Measurements from ENCODE around the gene SMAD5.

The SMAD5 gene

DNA sequence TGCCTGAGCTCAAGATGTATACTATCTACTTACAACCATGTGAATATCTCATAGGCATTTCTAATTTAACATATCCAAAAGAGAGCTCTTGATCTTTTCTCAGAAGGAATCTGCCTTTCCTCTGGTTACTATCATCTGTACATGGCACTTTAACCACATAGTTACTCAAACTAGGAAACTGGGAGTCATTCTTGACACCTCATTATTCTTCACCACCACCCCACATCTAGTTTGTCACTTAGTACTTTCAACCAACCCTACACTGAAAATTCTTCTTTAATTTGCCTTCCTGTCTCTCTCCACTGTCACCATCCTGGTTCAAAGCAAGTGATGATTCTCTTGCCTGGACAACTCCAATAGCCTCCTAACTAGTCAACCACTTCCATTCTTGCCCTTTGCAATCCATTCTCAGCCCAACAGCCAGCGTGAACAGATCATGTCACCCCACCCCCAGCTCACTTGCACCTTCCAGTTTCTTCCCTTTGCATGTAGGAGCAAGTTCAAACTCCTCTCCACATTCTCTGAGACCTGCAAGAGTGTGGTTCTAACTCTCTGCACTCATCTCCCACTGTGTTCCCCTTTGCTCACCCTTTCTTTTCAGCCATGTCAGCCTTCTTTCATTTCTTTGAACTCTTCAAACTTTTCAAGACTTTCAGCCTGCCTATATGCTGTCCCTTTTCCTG is 17.3 kb upstream of the SMAD5 start:
- no peak for DNase-seq (ENCODE audit: low spot score)

DNA sequence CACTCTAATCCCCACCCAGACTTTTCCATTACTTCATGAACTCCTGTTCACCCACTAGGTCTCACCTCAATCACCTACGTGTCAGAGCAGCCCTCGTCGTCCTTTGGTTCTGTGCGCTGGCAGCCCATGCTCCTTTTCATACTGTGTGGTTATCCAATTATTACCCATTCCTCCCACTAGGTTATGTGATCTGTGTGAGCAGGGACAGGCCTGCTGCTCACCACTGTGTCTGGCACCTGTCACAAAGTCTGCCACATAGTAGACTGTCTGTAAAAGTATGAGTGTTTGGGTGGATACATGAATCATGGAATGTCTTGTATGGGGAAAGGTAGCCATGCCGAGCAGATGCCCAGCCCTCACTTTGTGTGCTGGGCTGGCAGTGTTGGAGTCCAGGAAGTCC is 12.1 kb upstream of the SMAD5 start:
- no peak for DNase-seq (ENCODE audit: low spot score)

- no peak for DNase-seq (ENCODE audit: low spot score)
Measured at GRCh38 chr5:136123236-136123768, 9.3 kb upstream of the SMAD5 start.

GRCh38 chr5:136127560-136127959 is 5.1 kb upstream of the SMAD5 start:
- DNase-seq (ENCODE audit: low spot score): no peak

GRCh38 chr5:136128481-136128880 is 4.2 kb upstream of the SMAD5 start:
- DNase-seq (ENCODE audit: low spot score): no peak

DNA sequence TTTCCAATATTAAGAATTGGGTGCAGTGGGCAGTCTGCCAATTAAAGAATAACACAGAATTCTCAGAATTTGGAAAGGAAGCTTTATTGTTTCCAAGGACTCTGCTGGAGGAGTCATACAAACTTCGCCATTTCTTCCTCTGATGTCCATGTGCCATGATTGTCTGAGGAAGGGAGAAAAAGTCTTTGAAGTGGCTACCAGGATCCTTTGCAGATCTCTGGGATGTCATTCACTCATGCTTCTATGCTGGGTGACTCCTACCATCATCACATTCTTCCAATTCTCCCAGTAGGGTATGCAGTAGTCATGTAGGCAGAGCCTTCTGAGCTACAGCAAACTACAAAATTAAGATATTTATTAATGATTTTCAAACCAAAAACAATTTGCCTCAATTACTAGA is 3.2 kb upstream of the SMAD5 start:
- no peak for DNase-seq (ENCODE audit: low spot score)

- no peak for DNase-seq (ENCODE audit: low spot score)
Measured at GRCh38 chr5:136130581-136130980, 2.1 kb upstream of the SMAD5 start.

- DNase-seq (ENCODE audit: low spot score): no peak
Measured at GRCh38 chr5:136132087-136132486, 558 bp upstream of the SMAD5 start.

DNA sequence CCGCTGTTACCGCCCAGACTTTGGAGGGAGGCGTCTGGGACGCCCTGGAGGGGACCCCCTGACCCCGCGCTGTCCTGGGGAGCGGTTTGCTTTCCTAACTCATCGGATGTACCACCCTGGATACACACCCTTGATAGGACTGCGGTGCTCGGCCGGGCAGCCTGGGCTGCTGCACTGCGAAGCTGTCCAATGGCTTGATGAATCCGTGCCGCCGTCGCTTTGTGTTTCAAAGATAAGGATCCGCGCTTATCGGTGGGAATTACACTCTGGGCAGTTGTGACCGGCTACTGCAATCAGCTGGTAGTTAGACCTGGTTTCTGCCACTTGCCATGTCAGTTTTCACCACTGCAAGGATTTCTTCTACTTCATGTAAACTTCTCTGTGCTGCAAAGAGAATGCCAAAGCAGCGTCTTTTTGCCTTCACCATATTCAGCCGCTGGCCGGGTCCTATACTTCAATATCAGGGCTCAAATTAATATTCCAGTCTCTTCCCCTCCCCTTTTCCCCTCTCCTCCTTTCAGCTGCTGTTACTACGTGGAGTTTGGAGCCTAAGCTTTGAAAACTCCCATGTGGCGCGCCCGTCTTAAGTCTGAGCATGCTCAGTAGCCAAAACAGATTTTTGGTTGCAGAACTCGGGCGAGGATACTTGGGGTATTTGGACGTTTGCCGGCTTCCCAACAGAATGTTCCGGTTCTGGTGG is 727 bp downstream of the SMAD5 start:
- peak; percentile 38 for DNase-seq (ENCODE audit: low spot score)

GRCh38 chr5:136133922-136134379 is 1.3 kb downstream of the SMAD5 start:
- no peak for DNase-seq (ENCODE audit: low spot score)

DNA sequence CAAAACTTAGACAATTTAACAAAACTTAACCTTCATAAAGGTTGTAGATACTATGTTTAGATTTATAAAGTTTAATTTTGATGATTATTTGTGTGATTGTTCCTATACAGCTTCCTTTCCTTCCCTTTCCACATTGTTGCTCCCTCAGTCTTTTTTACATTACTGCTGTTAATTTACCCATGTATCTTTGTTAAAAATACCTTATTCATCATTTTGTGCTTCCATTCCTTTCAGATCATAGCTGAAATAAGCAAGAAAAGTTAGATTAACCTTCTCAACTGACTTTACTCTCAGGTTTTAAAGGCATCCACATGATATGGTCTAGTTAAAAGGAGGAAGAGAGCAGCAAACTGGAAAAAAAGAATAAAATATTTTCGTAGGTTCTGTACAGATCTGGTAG is 2.0 kb downstream of the SMAD5 start:
- no peak for DNase-seq (ENCODE audit: low spot score)

DNA sequence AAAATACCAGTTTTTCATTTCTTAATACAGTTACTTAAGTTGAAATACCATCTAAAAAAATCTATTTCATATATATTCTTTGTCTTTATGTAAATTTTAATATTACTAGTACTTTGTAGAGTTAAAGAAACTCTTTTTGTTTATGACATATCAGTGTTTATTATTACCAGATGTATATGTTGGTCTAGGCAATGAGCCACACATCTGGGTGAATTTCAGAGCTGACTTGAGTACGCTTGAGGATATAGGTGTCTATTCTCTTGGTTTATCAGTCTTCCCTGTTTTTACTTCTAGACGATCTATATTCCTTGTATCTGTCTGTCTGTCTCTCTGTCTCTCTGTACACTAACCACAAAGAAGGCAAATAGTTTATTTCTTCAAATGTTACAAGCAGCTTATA is 2.9 kb downstream of the SMAD5 start:
- no peak for DNase-seq (ENCODE audit: low spot score)

DNA sequence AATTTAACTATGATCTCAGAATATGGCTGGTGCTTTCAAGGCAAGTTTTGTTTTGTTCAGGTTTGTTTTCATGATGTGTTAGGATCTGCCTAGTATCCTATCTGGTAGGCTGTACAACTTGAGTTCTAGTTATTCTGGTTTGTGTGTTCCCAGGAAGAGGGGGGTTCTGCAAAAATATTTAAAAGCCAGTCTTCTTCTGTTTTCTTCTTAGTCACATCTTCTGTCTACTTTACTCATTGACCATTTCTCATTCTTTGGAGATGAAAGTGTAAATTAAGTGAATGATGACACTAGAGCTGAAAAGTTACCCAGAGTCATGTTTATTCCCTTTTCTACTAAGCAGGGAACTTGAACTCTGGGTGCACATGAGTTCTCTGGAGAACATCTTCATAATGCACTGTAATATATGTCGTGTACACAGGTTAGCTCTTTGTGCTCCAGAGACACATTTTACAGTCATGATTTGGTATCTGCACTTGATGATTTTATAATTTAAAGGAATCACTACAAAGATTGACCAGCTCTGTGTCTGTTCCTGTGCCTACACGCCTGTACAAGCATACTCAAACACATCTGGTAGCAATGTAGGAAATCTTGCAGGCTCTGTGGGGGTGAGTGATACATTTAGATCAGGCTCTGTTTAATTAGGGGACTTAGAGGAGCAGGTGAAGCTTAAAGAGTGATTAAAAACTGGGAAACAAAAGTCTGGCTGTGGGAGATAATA is 5.0 kb downstream of the SMAD5 start:
- no peak for DNase-seq (ENCODE audit: low spot score)

- no peak for DNase-seq (ENCODE audit: low spot score)
Measured at GRCh38 chr5:136141561-136141960, 8.9 kb downstream of the SMAD5 start.

GRCh38 chr5:136143312-136143711 is 10.7 kb downstream of the SMAD5 start:
- DNase-seq (ENCODE audit: low spot score): no peak

DNA sequence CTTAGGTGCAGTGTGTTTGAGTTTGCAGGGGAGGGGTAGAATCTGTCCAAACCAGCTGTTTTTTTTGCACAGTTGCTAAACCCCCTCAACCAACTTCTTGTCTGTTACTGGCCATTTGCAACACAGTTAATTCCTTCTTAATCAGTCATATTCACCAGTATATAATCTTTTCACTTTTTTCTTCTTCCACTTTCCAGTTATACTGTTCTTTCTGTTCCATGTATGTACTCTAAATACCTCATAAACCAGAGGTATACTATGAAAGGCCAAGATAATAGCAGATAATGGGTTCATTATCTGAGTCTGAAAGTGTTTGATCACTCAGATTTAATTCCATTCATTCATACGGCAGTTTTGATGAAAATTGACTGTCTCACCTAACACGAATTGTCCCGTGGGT is 11.1 kb downstream of the SMAD5 start:
- no peak for DNase-seq (ENCODE audit: low spot score)

- no peak for DNase-seq (ENCODE audit: low spot score)
Measured at GRCh38 chr5:136145030-136145429, 12.4 kb downstream of the SMAD5 start.

- DNase-seq (ENCODE audit: low spot score): no peak
Measured at GRCh38 chr5:136146201-136146600, 13.6 kb downstream of the SMAD5 start.

- DNase-seq (ENCODE audit: low spot score): no peak
Measured at GRCh38 chr5:136147632-136148031, 15.0 kb downstream of the SMAD5 start.

DNA sequence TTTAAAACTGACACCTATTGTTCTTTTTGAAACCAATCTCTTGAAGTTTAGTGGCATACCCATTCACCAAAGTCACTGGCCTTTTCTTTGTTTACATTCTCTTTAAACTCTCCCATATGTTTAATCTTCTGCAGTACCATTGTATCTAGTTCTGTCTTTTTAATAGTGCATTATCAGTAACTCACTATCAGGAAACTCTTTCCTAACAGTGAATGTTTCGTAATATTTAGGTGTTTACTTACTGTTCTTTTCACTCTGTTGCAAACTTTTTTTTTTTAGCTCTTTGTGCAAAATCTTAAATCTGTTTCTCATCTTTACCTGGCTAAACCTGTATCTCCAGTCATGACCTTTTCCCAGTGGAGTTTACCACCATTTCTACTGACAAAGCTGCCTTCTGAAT is 17.2 kb downstream of the SMAD5 start:
- no peak for DNase-seq (ENCODE audit: low spot score)

- no peak for DNase-seq (ENCODE audit: low spot score)
Measured at GRCh38 chr5:136153581-136154236, 21.1 kb downstream of the SMAD5 start.

- DNase-seq (ENCODE audit: low spot score): no peak
Measured at GRCh38 chr5:136155078-136155477, 22.4 kb downstream of the SMAD5 start.
